HFF-Myc (cell line): ENCODE results near the gene KDM5A.

Experiments
- DNase-seq: peaks from one replicate; pipeline ENCODE4 v3.0.0-alpha.2; 2011; ENCODE audit warnings: low read depth; ENCODE audit errors: extremely low read depth
- H3K4me3 ChIP-seq: replicated peaks from 2 replicates; pipeline ENCODE4 v1.5.1; 2011; ENCODE audit warnings: low read depth, mild to moderate bottlenecking, control low read depth, low read length
- TF ChIP-seq, protein P1 (sequence below): IDR thresholded peaks from 2 replicates; pipeline ENCODE4 v1.5.1; 2012; ENCODE audit warnings: mild to moderate bottlenecking, low read depth, low read length, control low read depth; ENCODE audit errors: missing control alignments

The KDM5A gene

DNA sequence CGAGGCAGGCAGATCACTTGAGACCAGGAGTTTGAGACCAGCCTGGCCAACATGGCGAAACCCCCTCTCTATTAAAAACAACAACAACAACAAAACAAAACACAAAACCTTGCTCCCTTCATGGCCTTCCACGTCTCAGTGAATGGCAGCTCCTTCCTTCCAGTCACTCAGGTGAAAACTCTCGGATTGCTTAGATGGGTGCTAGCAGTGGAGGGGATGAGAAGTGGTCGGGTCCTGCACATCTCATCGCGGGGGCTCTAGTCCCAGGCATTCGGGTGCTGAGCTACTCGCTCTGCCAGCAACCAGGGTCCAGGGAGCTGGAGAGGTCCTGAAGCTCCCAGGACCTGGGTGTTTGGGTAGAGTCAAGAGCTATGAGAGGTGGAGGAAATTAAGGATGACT is 134.2 kb downstream of the KDM5A start:
- TF ChIP-seq, protein P1, sequence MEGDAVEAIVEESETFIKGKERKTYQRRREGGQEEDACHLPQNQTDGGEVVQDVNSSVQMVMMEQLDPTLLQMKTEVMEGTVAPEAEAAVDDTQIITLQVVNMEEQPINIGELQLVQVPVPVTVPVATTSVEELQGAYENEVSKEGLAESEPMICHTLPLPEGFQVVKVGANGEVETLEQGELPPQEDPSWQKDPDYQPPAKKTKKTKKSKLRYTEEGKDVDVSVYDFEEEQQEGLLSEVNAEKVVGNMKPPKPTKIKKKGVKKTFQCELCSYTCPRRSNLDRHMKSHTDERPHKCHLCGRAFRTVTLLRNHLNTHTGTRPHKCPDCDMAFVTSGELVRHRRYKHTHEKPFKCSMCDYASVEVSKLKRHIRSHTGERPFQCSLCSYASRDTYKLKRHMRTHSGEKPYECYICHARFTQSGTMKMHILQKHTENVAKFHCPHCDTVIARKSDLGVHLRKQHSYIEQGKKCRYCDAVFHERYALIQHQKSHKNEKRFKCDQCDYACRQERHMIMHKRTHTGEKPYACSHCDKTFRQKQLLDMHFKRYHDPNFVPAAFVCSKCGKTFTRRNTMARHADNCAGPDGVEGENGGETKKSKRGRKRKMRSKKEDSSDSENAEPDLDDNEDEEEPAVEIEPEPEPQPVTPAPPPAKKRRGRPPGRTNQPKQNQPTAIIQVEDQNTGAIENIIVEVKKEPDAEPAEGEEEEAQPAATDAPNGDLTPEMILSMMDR, result no peak
- DNase-seq, result no peak
- H3K4me3 ChIP-seq, result no peak overlapping the region

DNA sequence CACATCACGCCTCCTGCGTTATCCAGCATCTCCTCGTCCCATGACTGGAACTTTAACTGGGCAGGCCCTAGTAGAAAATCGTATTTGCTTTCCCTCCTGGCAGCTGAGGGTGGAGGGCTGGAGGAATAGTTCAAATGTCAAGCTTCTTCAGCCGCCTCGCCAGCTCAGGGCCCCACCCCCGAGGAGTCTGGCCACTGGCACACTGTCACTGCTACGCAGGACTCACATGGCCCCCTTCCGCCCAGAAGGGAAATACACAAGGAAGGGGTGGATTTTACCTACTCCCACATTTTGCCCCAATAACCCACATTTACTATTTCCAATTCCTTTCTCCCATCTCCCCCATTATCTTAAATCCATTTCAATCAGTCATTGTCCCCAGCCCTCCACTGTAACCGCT is 135.1 kb downstream of the KDM5A start:
- DNase-seq, result no peak
- TF ChIP-seq, protein P1, result no peak
- H3K4me3 ChIP-seq, result no peak overlapping the region

DNA sequence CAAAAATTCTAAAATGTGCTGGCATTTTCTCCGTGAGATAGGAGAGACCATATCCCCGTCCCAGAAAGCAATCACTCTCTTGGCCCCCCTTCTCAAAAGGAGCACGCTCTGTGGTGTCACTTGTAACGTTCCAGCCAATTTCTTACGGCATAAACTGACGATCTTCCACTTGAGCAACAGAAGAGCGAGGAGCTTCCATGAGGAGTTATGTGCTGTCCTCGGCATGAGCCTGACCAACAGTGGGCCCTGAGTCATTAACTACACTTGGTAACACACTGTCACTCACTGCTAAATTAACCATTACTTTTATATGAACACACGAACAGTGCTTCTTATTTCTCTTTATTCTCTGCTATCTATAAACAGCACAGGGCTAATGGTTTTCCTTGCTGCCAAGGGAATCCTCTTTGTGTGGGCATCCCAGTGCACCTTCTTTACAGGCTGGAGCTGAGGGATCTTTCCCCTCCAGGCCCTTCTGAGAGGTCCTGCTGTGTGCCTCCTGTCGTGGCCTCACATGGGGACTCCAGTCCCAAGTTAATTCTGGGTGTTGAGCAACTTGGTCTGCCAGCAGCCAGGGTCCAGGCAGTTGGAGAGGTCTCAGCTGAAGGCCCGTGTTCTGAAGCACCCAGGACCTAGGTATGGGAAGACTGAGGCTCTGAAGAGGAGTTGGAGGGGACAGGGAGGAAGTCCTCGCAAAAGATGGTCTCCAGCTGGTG is 135.8 kb downstream of the KDM5A start:
- TF ChIP-seq, protein P1, result no peak
- no peak overlapping the region for H3K4me3 ChIP-seq
- DNase-seq, result no peak

DNA sequence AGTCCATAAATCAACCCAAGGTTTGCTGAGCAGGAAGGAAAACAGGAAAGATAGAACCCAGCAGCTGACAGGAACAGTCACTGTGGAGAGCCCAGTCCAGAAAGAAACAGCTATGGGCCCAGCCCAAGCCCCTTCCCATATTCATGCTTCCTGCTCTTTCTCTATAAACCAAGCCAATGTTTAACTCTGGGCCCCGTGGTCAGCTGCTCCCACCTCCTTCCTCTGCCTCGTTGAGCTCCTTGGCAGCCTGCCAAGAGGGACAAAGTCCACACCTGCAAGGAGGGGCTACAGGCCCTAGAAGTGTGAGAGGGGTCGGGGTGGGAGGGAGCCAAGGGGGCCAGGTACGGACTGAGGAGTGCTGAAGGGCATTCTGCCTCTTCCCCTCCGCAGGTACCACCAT is 136.5 kb downstream of the KDM5A start:
- no peak for DNase-seq
- H3K4me3 ChIP-seq, result no peak overlapping the region
- TF ChIP-seq, protein P1, result no peak

DNA sequence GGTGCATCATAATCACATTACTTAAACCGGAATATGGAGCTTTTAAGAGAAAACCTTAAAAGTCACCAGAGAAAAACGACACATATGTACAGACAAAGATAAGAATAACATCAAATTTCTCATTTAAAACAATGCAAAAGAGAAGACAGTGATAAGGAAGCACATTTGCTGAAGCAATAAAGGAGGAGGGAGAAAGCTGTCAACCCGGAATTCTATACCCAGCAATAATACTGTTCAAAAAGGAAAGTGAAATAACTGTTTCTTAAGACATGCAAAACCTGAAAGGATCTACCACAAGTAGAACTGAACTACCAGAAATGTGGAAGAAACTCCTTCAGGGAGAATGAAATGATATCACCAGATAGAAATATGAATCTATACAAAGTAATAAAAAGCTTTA is 141.8 kb downstream of the KDM5A start:
- no peak for DNase-seq
- TF ChIP-seq, protein P1, result no peak
- H3K4me3 ChIP-seq, result no peak overlapping the region

DNA sequence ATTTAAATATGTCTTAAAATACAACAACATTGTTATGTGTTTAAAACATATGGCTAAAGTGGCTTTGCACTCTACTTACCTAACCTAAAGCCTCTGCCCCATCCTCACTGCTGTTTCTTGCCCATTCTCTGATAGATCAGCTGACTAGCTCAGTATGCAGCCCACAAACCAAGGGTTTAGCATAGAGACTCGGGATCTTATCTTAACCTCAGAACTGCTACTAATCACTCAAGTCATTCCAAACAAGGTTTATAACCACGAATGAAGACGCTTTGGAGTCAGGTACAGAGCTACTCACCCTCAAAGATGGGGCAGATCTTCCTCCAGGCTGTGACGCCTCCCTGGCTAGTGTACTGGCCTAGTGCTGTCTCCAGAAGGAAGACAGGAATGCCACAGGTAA is 145.7 kb downstream of the KDM5A start:
- TF ChIP-seq, protein P1, result no peak
- DNase-seq, result no peak
- no peak overlapping the region for H3K4me3 ChIP-seq

DNA sequence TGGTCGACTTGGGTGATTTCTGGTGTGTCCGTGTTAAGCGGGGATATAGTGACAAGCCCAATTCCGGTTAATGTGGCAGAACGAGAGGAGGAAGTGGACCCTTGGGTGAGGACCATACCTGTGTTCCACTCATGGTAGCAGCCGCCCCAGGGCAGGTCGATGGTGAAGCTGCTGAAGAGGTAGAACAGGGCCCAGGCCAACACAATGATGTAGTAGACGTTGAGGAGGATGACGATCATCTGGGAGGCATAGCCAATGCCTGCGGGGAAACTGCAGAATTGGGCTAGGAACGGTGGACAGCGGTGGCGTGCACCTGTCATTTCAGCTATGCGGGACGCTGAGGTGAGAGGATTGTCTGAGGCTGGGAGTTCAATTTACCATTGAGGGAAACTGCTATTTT is 146.6 kb downstream of the KDM5A start:
- TF ChIP-seq, protein P1, result no peak
- H3K4me3 ChIP-seq, result no peak overlapping the region
- no peak for DNase-seq
